Measurements from ENCODE around the gene C4orf36. TPM values are rescaled to one million over a fixed set of nuclear protein-coding genes. Genes with fewer than 3 reads are reported as not detected.

Gene C4orf36
- total and polyA plus RNA-seq, 9 donors: 0.74 to 4.3 (median 1.6) TPM; not detected in 2

- Histone ChIP-seq H3K27ac (no peak overlapping the region), H3K36me3 (no peaks in the 10 kb centered on the region), H3K9me3 (no peaks in the 10 kb centered on the region), H3K4me1 (ENCODE audit: insufficient read depth) (no peaks in the 10 kb centered on the region), H3K4me3 (no peak overlapping the region), H3K27me3 (no peaks in the 10 kb centered on the region)
- DNase-seq: no peak
- WGBS, 3 donors: 80 to 81% (median 81%) methylated on average over 4 of the region's 4 CpGs
- no peak for TF ChIP-seq EP300 (IDR thresholded peaks at IDR 0.05)
- TF ChIP-seq CTCF (IDR thresholded peaks at IDR 0.05): no peak
- TF ChIP-seq POLR2A (IDR thresholded peaks at IDR 0.05): no peak
- intact Hi-C loops (cut with DNase I): no loop called here
These were observed 44.7 kb downstream of the C4orf36 start for GRCh38 chr4:86847571-86847970.

- TF ChIP-seq POLR2A (IDR thresholded peaks at IDR 0.05) (no peak), CTCF (IDR thresholded peaks at IDR 0.05) (no peak), EP300 (IDR thresholded peaks at IDR 0.05) (no peak)
- no peaks in the 10 kb centered on the region for H3K36me3 ChIP-seq
- no peaks in the 10 kb centered on the region for H3K4me1 ChIP-seq (ENCODE audit: insufficient read depth)
- intact Hi-C loops (cut with DNase I): no loop called here
- no peaks in the 10 kb centered on the region for H3K9me3 ChIP-seq
- no peak for DNase-seq
- H3K4me3 ChIP-seq: no peak overlapping the region
- H3K27me3 ChIP-seq: no peaks in the 10 kb centered on the region
- H3K27ac ChIP-seq: no peak overlapping the region
These were observed 45.3 kb downstream of the C4orf36 start for GRCh38 chr4:86846921-86847320.

DNA sequence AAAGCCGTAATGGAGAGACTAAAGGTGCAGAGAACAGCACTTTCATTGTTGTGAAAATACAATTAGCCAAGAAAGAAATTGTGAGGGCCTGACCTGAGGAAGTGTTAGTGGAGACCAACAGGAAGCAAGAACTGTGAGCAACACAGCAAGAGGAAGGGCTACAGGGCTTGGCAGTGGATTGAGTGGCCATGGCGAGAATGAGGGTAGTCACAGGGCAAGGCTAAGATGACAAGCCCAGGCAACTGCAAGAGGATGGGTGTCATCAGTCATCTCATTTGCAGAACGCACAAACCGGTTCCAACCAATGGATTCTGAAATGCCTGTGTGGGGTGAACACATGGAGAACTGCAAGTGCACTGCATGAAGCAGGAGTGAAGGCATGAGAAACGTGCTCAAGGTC lies 46.6 kb downstream of the C4orf36 start:
- H3K27me3 ChIP-seq: no peaks in the 10 kb centered on the region
- H3K9me3 ChIP-seq: no peaks in the 10 kb centered on the region
- intact Hi-C loops (cut with DNase I): no loop called here
- no peak overlapping the region for H3K4me3 ChIP-seq
- no peak for DNase-seq
- H3K4me1 ChIP-seq (ENCODE audit: insufficient read depth): no peaks in the 10 kb centered on the region
- no peak overlapping the region for H3K27ac ChIP-seq
- no peak for TF ChIP-seq CTCF (IDR thresholded peaks at IDR 0.05)
- TF ChIP-seq EP300 (IDR thresholded peaks at IDR 0.05): no peak
- TF ChIP-seq POLR2A (IDR thresholded peaks at IDR 0.05): no peak
- no peaks in the 10 kb centered on the region for H3K36me3 ChIP-seq
- WGBS, 3 donors: 47 to 57% (median 56%) methylated on average over 5 of the region's 5 CpGs

- TF ChIP-seq POLR2A (IDR thresholded peaks at IDR 0.05) (no peak), EP300 (IDR thresholded peaks at IDR 0.05) (no peak), CTCF (IDR thresholded peaks at IDR 0.05) (no peak)
- no peak for DNase-seq
- 93 to 94% (median 94%) methylated on average over 1 of the region's 1 CpG for WGBS, 3 donors
These were observed 50.9 kb downstream of the C4orf36 start for GRCh38 chr4:86841309-86841708.

DNA sequence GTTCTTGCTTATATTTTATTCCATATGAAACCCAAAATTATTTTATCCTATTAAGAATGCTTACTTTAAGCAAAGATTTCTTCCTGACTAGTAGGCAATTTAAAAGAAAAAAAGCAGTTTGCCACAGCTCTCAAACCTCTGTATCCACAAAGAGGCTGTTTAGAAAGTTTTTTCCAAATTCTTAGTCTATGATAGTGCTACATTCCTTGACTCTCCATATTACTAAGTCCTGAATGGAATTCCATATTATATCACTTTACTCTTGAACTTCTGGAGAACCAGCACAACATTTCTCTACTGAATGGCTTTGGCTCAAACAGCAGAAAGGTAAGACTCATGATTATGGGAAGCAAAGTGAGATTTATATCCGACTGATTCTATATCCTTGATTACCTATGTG lies 51.4 kb downstream of the C4orf36 start:
- no peak for TF ChIP-seq CTCF (IDR thresholded peaks at IDR 0.05)
- no peak for TF ChIP-seq EP300 (IDR thresholded peaks at IDR 0.05)
- no peak for TF ChIP-seq POLR2A (IDR thresholded peaks at IDR 0.05)
- Histone ChIP-seq H3K27me3 (no peaks in the 10 kb centered on the region), H3K4me1 (ENCODE audit: insufficient read depth) (no peaks in the 10 kb centered on the region), H3K4me3 (no peak overlapping the region), H3K36me3 (no peaks in the 10 kb centered on the region), H3K27ac (no peak overlapping the region), H3K9me3 (no peaks in the 10 kb centered on the region)
- no peak for DNase-seq
- intact Hi-C loops (cut with DNase I): no loop called here
- WGBS, 3 donors: 91 to 97% (median 95%) methylated on average over 1 of the region's 1 CpG

More at GRCh38 chr4:86841309-86841708, 50.9 kb downstream of the C4orf36 start:
- Histone ChIP-seq H3K9me3 (no peaks in the 10 kb centered on the region), H3K36me3 (no peaks in the 10 kb centered on the region), H3K27me3 (no peaks in the 10 kb centered on the region), H3K4me3 (no peak overlapping the region), H3K27ac (no peak overlapping the region), H3K4me1 (ENCODE audit: insufficient read depth) (no peaks in the 10 kb centered on the region)
- intact Hi-C loops (cut with DNase I): no loop called here

Data from ovary (tissue), 9 donors.